ENCODE data around the gene TARP.
"Not testable (repeated sequence)": the region's sequence is repeated elsewhere in the genome, so short reads cannot be mapped to it uniquely, and the experiment has no call there.

Gene TARP

GRCh38 chr7:38259157-38259556 lies 14.3 kb downstream of the TARP start:
- not testable (repeated sequence) for DNase-seq

- DNase-seq = no peak
Observed at GRCh38 chr7:38257350-38257677, 16.1 kb downstream of the TARP start.

- not testable (repeated sequence) for DNase-seq
Observed at GRCh38 chr7:38249849-38250248, 23.6 kb downstream of the TARP start.

GRCh38 chr7:38248069-38248567 lies 25.3 kb downstream of the TARP start:
- DNase-seq = no peak

- no peak for DNase-seq
Observed at GRCh38 chr7:38245409-38245977, 27.9 kb downstream of the TARP start.

GRCh38 chr7:38244516-38244915 lies 28.9 kb downstream of the TARP start:
- no peak for DNase-seq

GRCh38 chr7:38243345-38243744 lies 30.1 kb downstream of the TARP start:
- DNase-seq = not testable (repeated sequence)

- no peak for DNase-seq
Observed at GRCh38 chr7:38242814-38243213, 30.6 kb downstream of the TARP start.

GRCh38 chr7:38241071-38241470 lies 32.4 kb downstream of the TARP start:
- no peak for DNase-seq

- not testable (repeated sequence) for DNase-seq
Observed at GRCh38 chr7:38239129-38239528, 34.3 kb downstream of the TARP start.

- DNase-seq = no peak
Observed at GRCh38 chr7:38235606-38236005, 37.8 kb downstream of the TARP start.

GRCh38 chr7:38234759-38235158 lies 38.7 kb downstream of the TARP start:
- not testable (repeated sequence) for DNase-seq

GRCh38 chr7:38232502-38233366 lies 40.7 kb downstream of the TARP start:
- DNase-seq = no peak

- no peak for DNase-seq
Observed at GRCh38 chr7:38229884-38230642, 43.4 kb downstream of the TARP start.

GRCh38 chr7:38229386-38229785 lies 44.0 kb downstream of the TARP start:
- DNase-seq = no peak

- no peak for DNase-seq
Observed at GRCh38 chr7:38224392-38224791, 49.0 kb downstream of the TARP start.

- no peak for DNase-seq
Observed at GRCh38 chr7:38223306-38223705, 50.1 kb downstream of the TARP start.

- peak; percentile 55 for DNase-seq
Observed at GRCh38 chr7:38222481-38223096, 50.8 kb downstream of the TARP start.

GRCh38 chr7:38220452-38220851 lies 53.0 kb downstream of the TARP start:
- DNase-seq = no peak

- DNase-seq = no peak
Observed at GRCh38 chr7:38217672-38218071, 55.8 kb downstream of the TARP start.

GRCh38 chr7:38215735-38216670 lies 57.4 kb downstream of the TARP start:
- DNase-seq = peak; percentile 66

GRCh38 chr7:38215115-38215514 lies 58.3 kb downstream of the TARP start:
- no peak for DNase-seq
